HL-60 (cell line): ENCODE measurements around the gene HHAT.

ENCODE experiments used
- CTCF ChIP-seq: IDR thresholded peaks from one replicate; pipeline ENCODE4 v1.5.1; 2011; ENCODE audit warnings: low read length, control low read depth, inconsistent platforms; ENCODE audit not compliant: insufficient read depth
- GABPA ChIP-seq: IDR thresholded peaks from 2 replicates; pipeline ENCODE4 v1.6.1; 2012; ENCODE audit warnings: low read depth
- POLR2AphosphoS5 ChIP-seq: IDR thresholded peaks from 2 replicates; pipeline ENCODE4 v1.6.1; 2012; ENCODE audit warnings: low read depth
- REST ChIP-seq: IDR thresholded peaks from 2 replicates; pipeline ENCODE4 v1.6.1; 2012; ENCODE audit warnings: low read depth; ENCODE audit not compliant: insufficient replicate concordance
- SPI1 ChIP-seq: IDR thresholded peaks from 2 replicates; pipeline ENCODE4 v1.6.1; 2012; ENCODE audit warnings: low read depth, mild to moderate bottlenecking, borderline replicate concordance

- TF ChIP-seq POLR2AphosphoS5 (no peak), CTCF (no peak), REST (no peak), SPI1 (no peak), GABPA (no peak)
These were observed 325.1 kb downstream of the HHAT start for GRCh38 chr1:210653771-210654170.
